Activated naive CD8-positive, alpha-beta T cell treated with anti-CD3 and anti-CD28 coated beads, Interleukin-2, amount 50 U/mL, for 24 hours (primary cell): Measurements from ENCODE around the gene ITSN2.
A peak's percentile ranks its signal among the peaks of the same experiment; 100 is the strongest.
"Not testable (repeated sequence)": the region's sequence is repeated elsewhere in the genome, so short reads cannot be mapped to it uniquely, and the experiment has no call there.

ENCODE experiments used
- ATAC-seq: fragments of 150-1000 bp; cut with Tn5 transposase; one replicate; pipeline ENCODE4 v1.10.0; 2021
- DNase-seq: peaks from one replicate; pipeline ENCODE4 v3.0.0; 2021
- H3K27ac Mint-ChIP-seq: one replicate; pipeline ENCODE4 v1.8.0; 2021; ENCODE audit warnings: mild to moderate bottlenecking, mixed read lengths
- H3K27me3 Mint-ChIP-seq: one replicate; pipeline ENCODE4 v1.8.0; 2021; ENCODE audit warnings: mixed read lengths
- H3K36me3 Mint-ChIP-seq: one replicate; pipeline ENCODE4 v1.8.0; 2021; ENCODE audit warnings: low read depth, mixed read lengths
- H3K4me1 Mint-ChIP-seq: one replicate; pipeline ENCODE4 v1.8.0; 2021; ENCODE audit warnings: mixed read lengths
- H3K4me3 Mint-ChIP-seq: one replicate; pipeline ENCODE4 v1.8.0; 2021; ENCODE audit warnings: mild to moderate bottlenecking, moderate library complexity, mixed read lengths
- H3K9me3 Mint-ChIP-seq: one replicate; pipeline ENCODE4 v1.8.0; 2021; ENCODE audit warnings: mixed read lengths

Gene ITSN2

DNA sequence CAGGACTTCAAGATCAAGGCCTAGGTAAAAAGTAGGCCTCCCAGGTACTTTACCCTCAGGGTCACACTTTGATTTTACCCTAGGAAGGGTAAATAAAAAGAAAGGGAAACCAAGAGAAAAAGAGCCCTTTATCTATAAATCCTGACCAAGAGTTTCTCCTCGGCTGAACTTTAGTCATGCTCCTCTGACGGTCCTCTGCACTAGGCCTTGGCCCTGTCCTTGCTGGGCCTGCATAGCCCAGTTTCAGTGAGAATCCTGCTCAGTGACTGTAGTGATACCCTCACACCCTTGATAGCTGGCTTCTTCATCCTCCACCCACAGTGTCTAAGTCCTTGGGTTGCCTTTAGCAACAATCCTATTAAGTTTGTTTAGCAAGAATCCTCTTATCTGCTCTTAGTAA, 20.5 kb upstream of the ITSN2 start:
- DNase-seq: no peak
- Mint-ChIP-seq H3K4me3 (no peak overlapping the region), H3K36me3 (no peaks in the 10 kb centered on the region), H3K9me3 (no peaks in the 10 kb centered on the region), H3K27me3 (no peaks in the 10 kb centered on the region), H3K4me1 (no peaks in the 10 kb centered on the region), H3K27ac (no peak overlapping the region)
- ATAC-seq: no peak

DNA sequence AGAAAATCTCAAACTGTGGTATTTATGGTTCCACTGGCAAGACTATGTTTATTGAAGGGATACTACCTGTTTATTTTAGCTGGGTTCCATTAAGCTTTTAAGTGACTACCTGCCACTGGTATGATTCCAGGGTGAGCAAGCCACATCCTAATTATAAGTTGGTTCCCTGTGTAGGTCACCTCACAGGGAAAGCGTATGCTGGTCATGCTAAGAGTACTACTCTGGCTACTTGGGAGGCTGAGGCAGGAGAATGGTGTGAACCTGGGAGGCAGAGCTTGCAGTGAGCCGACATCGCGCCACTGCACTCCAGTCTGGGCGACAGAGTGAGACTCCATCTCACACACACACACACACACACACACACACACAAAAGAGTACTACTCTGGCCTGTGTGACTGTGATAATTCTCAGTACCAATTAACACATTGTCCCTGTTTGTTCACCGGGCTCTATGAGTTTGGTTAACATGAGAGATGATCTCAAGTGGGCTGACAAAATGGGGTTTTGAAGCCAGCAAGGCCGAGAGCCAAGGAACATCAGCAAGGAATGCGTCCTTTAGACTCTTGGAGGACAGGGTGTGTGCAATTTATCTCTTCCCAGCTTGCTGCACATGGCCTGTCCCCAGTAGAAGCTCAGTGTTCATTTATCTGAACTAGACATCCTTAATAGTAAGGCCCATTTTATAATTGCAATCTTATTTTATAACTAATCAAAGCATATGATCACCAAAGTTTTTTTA, 15.2 kb upstream of the ITSN2 start:
- DNase-seq (no peak), ATAC-seq (no peak)
- Mint-ChIP-seq H3K27ac (no peak overlapping the region), H3K9me3 (no peaks in the 10 kb centered on the region), H3K27me3 (no peaks in the 10 kb centered on the region), H3K4me1 (no peaks in the 10 kb centered on the region), H3K4me3 (no peak overlapping the region), H3K36me3 (no peaks in the 10 kb centered on the region)

DNA sequence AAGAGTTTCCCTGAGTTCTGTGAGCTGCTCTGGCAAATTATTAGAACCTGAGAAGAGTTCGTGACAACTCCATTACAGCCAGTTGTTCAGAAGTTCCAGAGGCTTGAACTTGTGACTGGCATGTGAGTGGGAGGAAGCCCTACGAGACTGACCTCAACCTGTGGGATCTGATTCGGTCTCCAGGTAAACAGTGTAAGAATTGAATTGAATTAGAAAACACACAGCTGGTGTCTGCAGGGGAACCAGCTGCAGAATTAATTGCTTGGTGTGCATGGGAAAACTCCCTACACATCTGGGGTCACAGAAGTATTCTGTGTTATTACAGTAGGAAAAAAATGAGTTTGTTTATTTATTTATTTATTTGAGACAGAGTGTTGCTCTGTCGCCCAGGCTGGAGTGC, 14.0 kb upstream of the ITSN2 start:
- ATAC-seq: no peak
- Mint-ChIP-seq H3K27ac (no peak overlapping the region), H3K4me1 (no peaks in the 10 kb centered on the region), H3K4me3 (no peak overlapping the region), H3K27me3 (no peaks in the 10 kb centered on the region), H3K36me3 (no peaks in the 10 kb centered on the region), H3K9me3 (no peaks in the 10 kb centered on the region)
- no peak for DNase-seq

DNA sequence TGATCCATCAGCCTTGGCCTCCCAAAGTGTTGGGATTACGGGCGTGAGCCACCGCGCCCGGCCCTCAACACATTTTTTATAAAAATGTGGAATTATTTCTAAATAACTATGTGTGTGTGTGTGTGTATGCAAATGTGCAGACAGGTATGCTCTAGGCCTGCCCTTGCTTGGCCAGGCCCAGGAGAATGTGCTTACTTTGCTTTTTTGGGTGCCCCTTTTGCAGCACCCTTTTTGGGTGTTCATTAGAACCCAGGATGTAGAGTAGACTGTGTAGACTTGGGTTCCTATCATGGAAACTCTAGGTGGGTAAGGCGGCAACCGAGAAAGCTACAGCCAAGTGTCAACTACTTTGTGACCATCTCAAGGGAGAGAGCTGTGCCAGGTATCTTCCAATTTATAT, 11.7 kb upstream of the ITSN2 start:
- no peak overlapping the region for H3K4me3 Mint-ChIP-seq
- H3K27me3 Mint-ChIP-seq: no peaks in the 10 kb centered on the region
- ATAC-seq (no peak), DNase-seq (no peak)
- H3K9me3 Mint-ChIP-seq: no peaks in the 10 kb centered on the region
- no peak overlapping the region for H3K27ac Mint-ChIP-seq
- H3K36me3 Mint-ChIP-seq: no peaks in the 10 kb centered on the region
- H3K4me1 Mint-ChIP-seq: no peaks in the 10 kb centered on the region

DNA sequence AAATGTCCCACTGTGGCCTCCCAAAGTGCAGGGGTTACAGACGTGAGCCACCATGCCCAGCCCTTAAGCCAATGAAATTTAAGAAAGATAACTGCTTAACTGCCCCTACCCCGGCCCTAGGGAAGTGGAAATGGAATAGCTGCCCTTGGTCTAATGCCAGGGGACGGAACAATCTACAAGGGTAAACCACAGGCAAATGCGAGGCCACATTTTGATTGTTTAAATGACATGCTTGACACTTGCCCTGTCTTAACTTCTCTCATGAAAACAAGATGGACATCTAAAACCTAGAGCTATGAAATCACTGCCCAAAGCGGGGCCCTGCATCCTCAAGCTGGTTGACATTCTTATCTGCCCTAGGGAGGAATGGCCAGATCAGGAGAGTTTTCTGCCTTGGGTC, 5.5 kb upstream of the ITSN2 start:
- Mint-ChIP-seq H3K4me1 (peaks cover 5% of the 10 kb centered on the region), H3K9me3 (no peaks in the 10 kb centered on the region), H3K27me3 (no peaks in the 10 kb centered on the region), H3K36me3 (no peaks in the 10 kb centered on the region), H3K4me3 (no peak overlapping the region), H3K27ac (no peak overlapping the region)
- ATAC-seq (no peak), DNase-seq (no peak)

DNA sequence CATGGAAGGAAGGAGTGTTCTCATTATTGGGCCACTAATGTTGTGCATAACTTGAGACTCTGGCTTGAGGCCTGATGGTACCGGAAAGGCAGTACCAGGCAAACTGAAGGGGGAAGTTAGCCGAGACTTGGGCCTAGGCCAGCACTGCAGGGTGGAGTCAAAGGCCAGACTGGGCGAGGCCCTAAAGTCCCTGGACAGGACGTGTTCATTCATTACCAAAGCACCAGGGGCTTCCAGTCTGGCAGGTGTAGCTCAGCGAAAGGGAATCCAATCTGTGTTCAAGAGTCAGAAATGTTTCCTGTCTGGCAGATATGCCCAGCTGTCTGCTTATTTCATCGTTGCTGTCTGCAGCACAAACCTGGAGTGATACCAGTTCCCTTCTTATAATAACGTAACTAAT, 4.7 kb upstream of the ITSN2 start:
- peaks cover 7% of the 10 kb centered on the region for H3K4me1 Mint-ChIP-seq
- no peaks in the 10 kb centered on the region for H3K9me3 Mint-ChIP-seq
- no peaks in the 10 kb centered on the region for H3K27me3 Mint-ChIP-seq
- H3K4me3 Mint-ChIP-seq: no peak overlapping the region
- ATAC-seq (no peak), DNase-seq (no peak)
- no peak overlapping the region for H3K27ac Mint-ChIP-seq
- no peaks in the 10 kb centered on the region for H3K36me3 Mint-ChIP-seq

DNA sequence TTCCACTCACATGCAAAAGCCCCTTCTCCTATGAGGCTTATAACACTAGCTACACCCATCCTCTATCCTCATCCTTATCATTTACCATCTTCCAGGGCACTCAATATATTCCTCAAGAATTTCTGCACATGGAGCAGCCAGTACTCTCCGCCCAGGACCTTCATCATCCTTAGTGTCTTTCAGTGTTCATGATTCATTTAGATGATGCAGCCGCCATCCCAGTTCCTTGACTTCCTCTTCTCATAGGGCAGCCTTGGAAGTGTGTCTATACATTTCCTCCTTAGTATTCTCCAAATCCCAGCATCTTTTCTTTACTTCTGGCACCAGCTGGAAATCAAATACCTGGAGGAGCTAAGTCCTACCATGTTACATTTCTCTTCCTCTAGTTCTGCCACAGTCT, 3.0 kb upstream of the ITSN2 start:
- no peak overlapping the region for H3K4me3 Mint-ChIP-seq

DNA sequence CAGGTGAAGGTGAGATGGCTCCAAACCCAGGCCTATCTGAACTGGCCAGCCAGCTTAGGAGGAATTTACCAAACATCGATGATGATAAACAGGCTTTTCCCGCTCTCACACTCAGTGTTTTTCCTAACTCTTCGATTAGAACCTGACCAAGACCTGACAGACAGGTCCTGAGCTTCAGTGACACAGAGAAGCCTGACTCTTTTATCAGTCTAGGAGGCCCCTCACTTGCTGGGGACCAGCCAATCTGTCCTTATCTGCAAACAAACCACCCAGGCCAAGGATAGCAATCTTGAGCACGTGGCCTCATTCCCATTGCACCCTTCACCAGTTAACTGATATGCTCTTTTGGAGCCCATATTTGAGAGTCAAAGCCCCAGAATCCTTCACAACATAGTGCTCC, 1.9 kb upstream of the ITSN2 start:
- Mint-ChIP-seq H3K36me3 (peaks cover under 1% of the 10 kb centered on the region), H3K9me3 (no peaks in the 10 kb centered on the region), H3K27ac (peak overlapping the region; percentile 39), H3K4me1 (peaks cover 24% of the 10 kb centered on the region), H3K27me3 (no peaks in the 10 kb centered on the region), H3K4me3 (no peak overlapping the region)
- ATAC-seq: no peak
- DNase-seq: no peak

More for the DNA sequence above, 3.0 kb upstream of the ITSN2 start:
- Mint-ChIP-seq H3K9me3 (no peaks in the 10 kb centered on the region), H3K27ac (no peak overlapping the region), H3K4me1 (peaks cover 19% of the 10 kb centered on the region), H3K36me3 (no peaks in the 10 kb centered on the region), H3K27me3 (no peaks in the 10 kb centered on the region)
- DNase-seq (no peak), ATAC-seq (no peak)

DNA sequence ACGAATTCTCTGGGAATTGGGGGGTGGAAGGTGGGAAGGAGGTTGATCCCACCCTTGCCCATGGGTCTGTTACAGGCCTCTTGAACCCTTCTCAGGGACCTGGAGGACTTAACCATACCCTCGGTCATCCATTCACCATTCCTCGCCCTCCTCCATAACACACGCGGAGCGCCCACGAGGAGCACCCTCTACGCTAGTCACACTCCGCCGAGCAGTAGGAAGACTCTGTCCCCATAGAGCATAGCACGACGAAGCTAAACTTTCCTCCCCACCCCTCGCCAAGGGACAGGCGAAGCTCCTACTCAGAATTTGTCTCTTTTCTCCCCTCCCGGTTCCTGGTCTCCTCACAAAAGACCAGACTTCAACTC, 611 bp upstream of the ITSN2 start:
- H3K4me1 Mint-ChIP-seq: peaks cover 34% of the 10 kb centered on the region
- no peaks in the 10 kb centered on the region for H3K9me3 Mint-ChIP-seq
- no peak for DNase-seq
- H3K27ac Mint-ChIP-seq: peak overlapping the region; percentile 90
- ATAC-seq: no peak
- H3K36me3 Mint-ChIP-seq: peaks cover 8% of the 10 kb centered on the region
- no peaks in the 10 kb centered on the region for H3K27me3 Mint-ChIP-seq
- H3K4me3 Mint-ChIP-seq: peak overlapping the region; percentile 86

DNA sequence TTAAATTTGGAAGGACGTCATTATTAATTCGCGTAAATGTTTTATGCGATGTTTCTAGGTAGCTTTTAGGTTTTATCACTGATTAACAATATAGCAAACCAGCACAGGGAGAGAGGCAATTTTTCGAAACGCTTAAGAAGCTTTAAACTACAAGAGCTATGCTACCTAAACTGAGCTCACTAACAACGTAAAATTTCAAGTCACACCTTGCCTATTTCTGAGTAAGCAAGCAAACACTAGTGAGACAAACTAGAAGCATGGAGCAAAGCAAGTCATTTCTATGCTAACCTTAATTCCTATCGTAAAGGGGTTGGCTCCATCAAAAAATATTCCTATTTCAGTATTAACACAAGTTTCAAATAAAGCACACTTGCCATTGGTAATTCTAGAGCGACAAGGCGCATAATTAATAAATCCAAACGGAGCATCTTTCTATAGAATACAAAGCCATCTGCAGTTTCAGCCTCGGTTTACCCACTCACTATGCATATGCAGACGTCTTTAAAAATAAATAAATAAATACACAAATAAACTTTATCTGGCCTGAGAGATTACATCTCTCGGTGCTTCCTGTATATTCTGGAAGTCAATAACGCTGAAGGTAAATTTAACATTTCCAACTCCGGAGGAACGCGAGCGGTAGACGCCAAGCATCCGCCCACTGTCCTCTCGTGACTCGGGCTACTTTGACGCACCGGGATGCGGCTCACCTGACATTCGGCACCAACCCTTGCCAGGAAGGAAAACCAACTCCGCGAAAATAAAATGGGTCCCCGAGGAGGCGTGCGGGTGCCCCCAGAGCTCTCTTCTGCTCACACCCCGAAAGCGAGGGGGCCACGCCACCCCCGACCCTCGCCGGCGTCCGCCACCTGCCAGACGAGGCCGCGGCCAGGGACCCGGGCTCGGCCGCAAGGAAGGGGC, 947 bp downstream of the ITSN2 start:
- no peaks in the 10 kb centered on the region for H3K9me3 Mint-ChIP-seq
- H3K27ac Mint-ChIP-seq: peak overlapping the region; percentile 71
- H3K36me3 Mint-ChIP-seq: peaks cover 8% of the 10 kb centered on the region
- peak overlapping the region; percentile 86 for H3K4me3 Mint-ChIP-seq
- DNase-seq (peak; percentile 57), ATAC-seq (no peak)
- H3K27me3 Mint-ChIP-seq: no peaks in the 10 kb centered on the region
- H3K4me1 Mint-ChIP-seq: peaks cover 46% of the 10 kb centered on the region

DNA sequence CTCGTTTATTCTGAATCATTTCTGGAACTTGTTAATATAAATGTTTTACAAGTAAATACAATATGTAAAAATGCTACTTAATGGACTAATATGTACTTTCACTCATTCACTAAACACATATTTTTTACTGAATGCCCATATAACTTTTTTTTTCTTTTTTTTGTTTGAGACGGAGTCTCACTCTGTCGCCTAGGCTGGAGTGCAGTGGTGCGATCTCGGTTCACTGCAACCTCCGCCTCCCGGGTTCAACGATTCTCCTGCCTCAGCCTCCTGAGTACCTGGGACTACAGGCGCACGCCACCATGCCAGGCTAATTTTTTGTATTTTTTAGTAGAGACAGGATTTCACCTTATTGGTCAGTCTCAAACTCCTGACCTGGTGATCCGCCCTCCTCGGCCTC, 2.6 kb downstream of the ITSN2 start:
- H3K4me1 Mint-ChIP-seq: peaks cover 60% of the 10 kb centered on the region
- not testable (repeated sequence) for H3K36me3 Mint-ChIP-seq, H3K9me3 Mint-ChIP-seq, H3K4me3 Mint-ChIP-seq, H3K27ac Mint-ChIP-seq, H3K27me3 Mint-ChIP-seq, ATAC-seq, DNase-seq

DNA sequence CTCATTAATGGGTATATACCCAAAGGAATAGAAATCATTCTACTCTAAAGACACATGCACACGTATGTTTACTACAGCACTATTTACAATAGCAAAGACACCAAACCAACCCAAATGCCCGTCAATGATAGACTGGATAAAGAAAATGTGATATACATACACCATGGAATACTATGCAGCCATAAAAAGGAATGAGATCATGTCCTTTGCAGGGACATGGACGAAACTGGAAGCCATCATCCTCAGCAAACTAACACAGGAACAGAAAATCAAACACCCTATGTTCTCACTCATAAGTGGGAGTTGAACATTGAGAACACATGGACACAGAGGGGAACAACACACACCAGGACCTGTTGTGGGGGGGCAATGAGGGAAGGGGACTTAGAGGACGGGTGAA, 3.2 kb downstream of the ITSN2 start:
- H3K9me3 Mint-ChIP-seq, DNase-seq, H3K4me3 Mint-ChIP-seq, H3K36me3 Mint-ChIP-seq, H3K27me3 Mint-ChIP-seq, ATAC-seq, H3K27ac Mint-ChIP-seq: not testable (repeated sequence)
- H3K4me1 Mint-ChIP-seq: peaks cover 64% of the 10 kb centered on the region

DNA sequence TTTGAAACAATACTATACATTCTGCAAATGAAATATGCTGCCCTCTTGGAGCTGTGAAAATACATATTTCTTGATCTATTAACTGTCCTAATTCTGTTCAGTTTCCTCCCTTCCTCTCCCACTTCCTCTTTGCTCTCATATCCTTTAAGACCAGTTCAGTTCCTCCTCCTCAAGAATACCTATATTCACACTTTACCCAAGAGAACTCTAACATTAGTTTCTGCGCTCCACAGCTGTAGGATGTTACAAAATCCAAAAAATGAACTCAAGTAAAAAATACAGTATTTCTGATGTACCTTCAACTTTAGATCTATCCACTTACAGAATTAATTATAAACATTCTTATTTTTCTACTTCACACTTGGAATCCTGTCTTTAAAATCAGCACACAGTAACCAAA, 5.4 kb downstream of the ITSN2 start:
- no peaks in the 10 kb centered on the region for H3K9me3 Mint-ChIP-seq
- ATAC-seq: no peak
- peaks cover 74% of the 10 kb centered on the region for H3K4me1 Mint-ChIP-seq
- peaks cover 8% of the 10 kb centered on the region for H3K36me3 Mint-ChIP-seq
- peak overlapping the region; percentile 17 for H3K27ac Mint-ChIP-seq
- DNase-seq: no peak
- H3K4me3 Mint-ChIP-seq: no peak overlapping the region
- no peaks in the 10 kb centered on the region for H3K27me3 Mint-ChIP-seq

DNA sequence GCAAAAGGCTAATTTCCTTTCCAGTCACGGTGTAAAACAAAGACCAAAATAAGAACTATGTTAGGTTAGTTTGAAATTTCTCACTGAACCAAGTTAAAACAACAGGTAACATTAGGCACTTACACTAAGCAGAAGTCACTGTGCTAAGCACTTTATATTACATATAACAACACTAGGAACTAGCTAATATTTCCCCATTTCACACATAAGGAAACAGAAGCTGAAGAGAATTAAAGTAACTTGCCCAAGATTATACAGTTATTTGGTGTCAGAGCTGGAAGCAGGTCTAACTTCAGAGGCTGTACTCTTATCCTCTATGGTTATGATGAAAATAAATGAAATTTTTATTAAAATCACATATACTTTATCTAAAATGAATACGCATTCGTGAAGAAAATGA, 5.9 kb downstream of the ITSN2 start:
- H3K27me3 Mint-ChIP-seq: no peaks in the 10 kb centered on the region
- H3K36me3 Mint-ChIP-seq: peaks cover 8% of the 10 kb centered on the region
- H3K9me3 Mint-ChIP-seq: no peaks in the 10 kb centered on the region
- peaks cover 76% of the 10 kb centered on the region for H3K4me1 Mint-ChIP-seq
- no peak for DNase-seq
- no peak overlapping the region for H3K27ac Mint-ChIP-seq
- no peak for ATAC-seq
- H3K4me3 Mint-ChIP-seq: no peak overlapping the region

DNA sequence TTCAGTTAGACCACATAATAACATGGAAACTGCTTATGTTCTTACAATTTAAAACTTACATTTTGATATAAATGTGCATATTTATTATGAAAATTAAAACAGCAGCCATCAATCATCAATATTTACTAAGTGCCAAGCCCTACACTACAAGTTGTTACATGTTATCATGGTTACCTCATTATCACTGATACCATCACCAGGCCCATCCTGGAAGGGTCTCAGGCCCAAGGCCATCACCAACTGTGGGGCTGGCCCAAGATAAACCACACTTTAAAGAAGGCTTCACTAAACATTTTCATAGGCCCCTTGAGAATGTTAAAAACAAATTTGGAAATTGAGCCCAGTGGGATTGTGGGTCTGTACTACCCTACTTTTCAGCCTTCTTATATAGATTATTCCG, 6.4 kb downstream of the ITSN2 start:
- peaks cover 8% of the 10 kb centered on the region for H3K36me3 Mint-ChIP-seq

More for the DNA sequence above, 6.4 kb downstream of the ITSN2 start:
- Mint-ChIP-seq H3K4me1 (peaks cover 76% of the 10 kb centered on the region), H3K9me3 (no peaks in the 10 kb centered on the region), H3K4me3 (no peak overlapping the region), H3K27me3 (no peaks in the 10 kb centered on the region), H3K27ac (no peak overlapping the region)
- no peak for DNase-seq
- ATAC-seq: no peak
